ENCODE data around the gene PLN.

DNA sequence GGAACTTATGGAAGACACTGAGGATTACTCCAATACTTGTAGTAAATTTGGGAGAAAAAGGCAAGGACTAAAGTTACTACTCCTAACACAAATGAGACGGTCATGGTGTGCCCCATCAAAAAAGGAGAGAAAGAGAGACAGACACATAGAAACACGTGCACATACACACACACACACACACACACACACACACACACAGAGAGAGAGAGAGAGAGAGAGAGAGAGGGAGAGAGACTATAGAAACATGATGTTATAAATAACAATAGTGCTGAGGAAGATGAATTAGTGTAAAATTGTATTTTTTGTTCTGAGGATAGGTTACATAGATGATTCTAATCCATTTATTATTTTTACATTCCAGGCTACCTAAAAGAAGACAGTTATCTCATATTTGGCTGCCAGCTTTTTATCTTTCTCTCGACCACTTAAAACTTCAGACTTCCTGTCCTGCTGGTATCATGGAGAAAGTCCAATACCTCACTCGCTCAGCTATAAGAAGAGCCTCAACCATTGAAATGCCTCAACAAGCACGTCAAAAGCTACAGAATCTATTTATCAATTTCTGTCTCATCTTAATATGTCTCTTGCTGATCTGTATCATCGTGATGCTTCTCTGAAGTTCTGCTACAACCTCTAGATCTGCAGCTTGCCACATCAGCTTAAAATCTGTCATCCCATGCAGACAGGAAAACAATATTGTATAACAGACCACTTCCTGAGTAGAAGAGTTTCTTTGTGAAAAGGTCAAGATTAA lies 10.5 kb downstream of the PLN start:
- no peak for TF ChIP-seq POLR2A (IDR thresholded peaks at IDR 0.05; ENCODE audit: low read depth, low read length)
- TF ChIP-seq POLR2AphosphoS5 (IDR thresholded peaks at IDR 0.05; ENCODE audit: low read depth, low read length): no peak
